ENCODE data around the gene ARRB1. TPM values are rescaled to one million over a fixed set of nuclear protein-coding genes. Genes with fewer than 3 reads are reported as not detected.
A peak's percentile ranks its signal among the peaks of the same experiment; 100 is the strongest.

The ARRB1 gene
- total RNA-seq, 1 experiment from 2014 or later = 219 TPM

DNA sequence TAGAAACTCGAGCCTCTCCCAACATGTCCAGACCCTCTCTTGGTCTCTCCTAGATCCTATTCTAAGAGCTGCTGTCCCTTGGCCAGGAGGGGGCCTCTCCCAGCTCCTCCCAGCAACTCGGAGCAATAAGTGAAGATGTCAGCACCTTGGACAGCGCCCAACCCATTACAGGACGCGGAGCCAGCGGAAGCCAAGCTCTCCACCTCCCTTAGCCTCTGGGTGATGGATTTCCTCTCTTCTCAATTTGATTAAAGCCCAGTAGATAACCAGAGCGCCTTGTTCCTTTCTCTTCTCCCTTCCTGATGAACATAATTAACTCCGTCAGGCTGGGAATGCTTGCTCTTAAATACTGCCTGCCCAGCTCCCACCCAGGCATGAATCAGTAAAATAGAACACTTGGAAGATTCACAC is 137.0 kb downstream of the ARRB1 start:
- peaks cover 3% of the 10 kb centered on the region for H3K27me3 ChIP-seq (ENCODE audit: control insufficient read depth, insufficient read depth, low read length)
- ATAC-seq = peak; percentile 78
- H3K9me3 ChIP-seq (ENCODE audit: control insufficient read depth, insufficient read depth, low read depth, low read length) = no peaks in the 10 kb centered on the region
- ChIA-PET CTCF (interaction anchor here (0.6 to 1.3 kb wide), 3 partner anchors 28 to 74 kb away, joined by 3 to 8 read pairs (median 3); no protein-coding TSS in a partner anchor), POLR2A (no interaction called here)
- no peak for DNase-seq (ENCODE audit: low read depth, low spot score)
- TF ChIP-seq, protein P1, sequence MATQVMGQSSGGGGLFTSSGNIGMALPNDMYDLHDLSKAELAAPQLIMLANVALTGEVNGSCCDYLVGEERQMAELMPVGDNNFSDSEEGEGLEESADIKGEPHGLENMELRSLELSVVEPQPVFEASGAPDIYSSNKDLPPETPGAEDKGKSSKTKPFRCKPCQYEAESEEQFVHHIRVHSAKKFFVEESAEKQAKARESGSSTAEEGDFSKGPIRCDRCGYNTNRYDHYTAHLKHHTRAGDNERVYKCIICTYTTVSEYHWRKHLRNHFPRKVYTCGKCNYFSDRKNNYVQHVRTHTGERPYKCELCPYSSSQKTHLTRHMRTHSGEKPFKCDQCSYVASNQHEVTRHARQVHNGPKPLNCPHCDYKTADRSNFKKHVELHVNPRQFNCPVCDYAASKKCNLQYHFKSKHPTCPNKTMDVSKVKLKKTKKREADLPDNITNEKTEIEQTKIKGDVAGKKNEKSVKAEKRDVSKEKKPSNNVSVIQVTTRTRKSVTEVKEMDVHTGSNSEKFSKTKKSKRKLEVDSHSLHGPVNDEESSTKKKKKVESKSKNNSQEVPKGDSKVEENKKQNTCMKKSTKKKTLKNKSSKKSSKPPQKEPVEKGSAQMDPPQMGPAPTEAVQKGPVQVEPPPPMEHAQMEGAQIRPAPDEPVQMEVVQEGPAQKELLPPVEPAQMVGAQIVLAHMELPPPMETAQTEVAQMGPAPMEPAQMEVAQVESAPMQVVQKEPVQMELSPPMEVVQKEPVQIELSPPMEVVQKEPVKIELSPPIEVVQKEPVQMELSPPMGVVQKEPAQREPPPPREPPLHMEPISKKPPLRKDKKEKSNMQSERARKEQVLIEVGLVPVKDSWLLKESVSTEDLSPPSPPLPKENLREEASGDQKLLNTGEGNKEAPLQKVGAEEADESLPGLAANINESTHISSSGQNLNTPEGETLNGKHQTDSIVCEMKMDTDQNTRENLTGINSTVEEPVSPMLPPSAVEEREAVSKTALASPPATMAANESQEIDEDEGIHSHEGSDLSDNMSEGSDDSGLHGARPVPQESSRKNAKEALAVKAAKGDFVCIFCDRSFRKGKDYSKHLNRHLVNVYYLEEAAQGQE (IDR thresholded peaks at IDR 0.05; ENCODE audit: insufficient read depth in 1 of 2, low read depth in 2 of 2, low read length in 1 of 2) = peak; percentile 100
- no peak for TF ChIP-seq SIN3A (IDR thresholded peaks at IDR 0.05; ENCODE audit: borderline replicate concordance, insufficient read depth, low read depth, low read length)
- BruUV-seq (replicated peaks) = no TSS peak
- no peaks in the 10 kb centered on the region for H3K4me1 ChIP-seq (ENCODE audit: control insufficient read depth, insufficient read depth, low read length)
- in situ Hi-C loops (cut with HindIII; ENCODE audit: low pct_unique_long_range_greater_than_20kb, low sequenced_read_pairs) (loop anchor here (25.0 kb wide), 2 partner anchors 102 to 302 kb away; no protein-coding TSS in a partner anchor), intact Hi-C loops (cut with micrococcal nuclease; ENCODE audit: unreplicated experiment) (no loop called here)
- no peak overlapping the region for H3K4me3 ChIP-seq (ENCODE audit: low read depth in 2 of 2, low read length in 2 of 2)
- no peak overlapping the region for H3K27ac ChIP-seq (ENCODE audit: low read length)
- H3K36me3 ChIP-seq (ENCODE audit: control insufficient read depth, insufficient read depth, low read length) = no peaks in the 10 kb centered on the region

Small RNAs within 50 kb of the gene (microRNA-seq; reads per million reads assigned to microRNA genes)
- gene MIR326 (ENCODE audit: unreplicated experiment) = 49.6 reads per million, percentile 49 among the genes with 10 or more reads in this experiment

Other genes with a start within 250 kb of the ARRB1 start
- gene SLCO2B1, start 200.6 kb downstream of the ARRB1 start, total RNA-seq (2021; ENCODE audit: unreplicated experiment) = 0.77 TPM
- gene TPBGL, start 110.9 kb downstream of the ARRB1 start, total RNA-seq (2021; ENCODE audit: unreplicated experiment) = 0.54 TPM
- 2,945 TPM for gene RPS3, start 47.9 kb upstream of the ARRB1 start, total RNA-seq (2021; ENCODE audit: unreplicated experiment)
- gene KLHL35, start 81.5 kb upstream of the ARRB1 start, total RNA-seq (2021; ENCODE audit: unreplicated experiment) = 10.9 TPM
- 6.0 TPM for gene GDPD5, start 174.3 kb upstream of the ARRB1 start, total RNA-seq (2021; ENCODE audit: unreplicated experiment)
- gene SERPINH1, start 210.6 kb upstream of the ARRB1 start, total RNA-seq (2021; ENCODE audit: unreplicated experiment) = 89.8 TPM